ENCODE results near the gene LGALS9.

- TF ChIP-seq CTCF (IDR thresholded peaks at IDR 0.05) = no peak
- TF ChIP-seq POLR2AphosphoS5 (IDR thresholded peaks at IDR 0.05; ENCODE audit: low read depth, low read length) = no peak
- TF ChIP-seq TCF7L2 (IDR thresholded peaks at IDR 0.05; ENCODE audit: low read depth, low read length) = no peak
- no peak for TF ChIP-seq REST (IDR thresholded peaks at IDR 0.05; ENCODE audit: insufficient read depth in 1 of 2, low read depth in 2 of 2, low read length in 1 of 2)
These were observed 46.2 kb downstream of the LGALS9 start for GRCh38 chr17:27677191-27677590.

Data from Panc1 (cell line).